Smooth muscle cell (in vitro differentiated cells): ENCODE measurements around the gene PRUNE2. TPM values are rescaled to one million over a fixed set of nuclear protein-coding genes. Genes with fewer than 3 reads are reported as not detected.

ENCODE experiments used
- DNase-seq: peaks from one replicate; lab custom pipeline; 2025; ENCODE audit not compliant: unreplicated experiment; lab: John Stamatoyannopoulos, UW
- H2AFZ ChIP-seq: fragments of 200-600 bp; sonication (generic); 2 replicates; pipeline ENCODE4 v1.6.0; 2016; ENCODE audit warnings: antibody characterized with exemption, low read depth, mild to moderate bottlenecking
- H3F3A ChIP-seq: fragments of 200-600 bp; sonication (generic); 2 replicates; pipeline ENCODE4 v1.6.0; 2017; ENCODE audit warnings: antibody characterized with exemption, low read depth
- H3K27ac ChIP-seq: fragments of 200-600 bp; sonication (generic); 2 replicates; pipeline ENCODE4 v1.5.1; 2016; ENCODE audit warnings: low read depth, mild to moderate bottlenecking
- H3K27me3 ChIP-seq: fragments of 200-600 bp; sonication (generic); 2 replicates; pipeline ENCODE4 v1.6.1; 2016; ENCODE audit warnings: low read depth, mild to moderate bottlenecking
- H3K36me3 ChIP-seq: fragments of 200-600 bp; sonication (generic); 2 replicates; pipeline ENCODE4 v1.5.1; 2016; ENCODE audit warnings: low read depth
- H3K4me1 ChIP-seq: fragments of 200-600 bp; sonication (generic); 2 replicates; pipeline ENCODE4 v1.5.1; 2016; ENCODE audit warnings: low read depth
- H3K4me2 ChIP-seq: fragments of 200-600 bp; sonication (generic); 2 replicates; pipeline ENCODE4 v1.6.0; 2016; ENCODE audit warnings: mild to moderate bottlenecking
- H3K4me3 ChIP-seq: fragments of 200-600 bp; sonication (generic); 2 replicates; pipeline ENCODE4 v1.5.1; 2016; ENCODE audit warnings: mild to moderate bottlenecking
- H3K79me2 ChIP-seq: fragments of 200-600 bp; sonication (generic); 2 replicates; pipeline ENCODE4 v1.6.0; 2016; ENCODE audit warnings: low read depth, mild to moderate bottlenecking
- H3K9ac ChIP-seq: fragments of 200-600 bp; sonication (generic); 2 replicates; pipeline ENCODE4 v1.6.0; 2016; ENCODE audit warnings: low read depth
- H3K9me3 ChIP-seq: fragments of 200-600 bp; sonication (generic); replicated peaks from 2 replicates; pipeline ENCODE4 v1.5.1; 2016; ENCODE audit warnings: low read depth
- H4K20me1 ChIP-seq: fragments of 200-600 bp; sonication (generic); 2 replicates; pipeline ENCODE4 v1.6.0; 2016; ENCODE audit warnings: low read depth
- WGBS: methylation state at CpG from one replicate; pipeline ENCODE4 v1.1.7; 2016; ENCODE audit warnings: low lambda C conversion rate; 5-methylcytosine and 5-hydroxymethylcytosine counted together
- polyA plus RNA-seq: library from polyadenylated mRNA; unstranded; fragments of >200 nt; fragmentation: Nextera tagmentation; extraction: Ambion mirVana; gene quantifications from 2 replicates; pipeline ENCODE4 v1.2.1, GENCODE V29; 2016
- total RNA-seq: library from RNA; depleted of rRNA; stranded (reverse); fragments of >200 nt; gene quantifications from 2 replicates; pipeline ENCODE4 v1.2.3, GENCODE V29; 2014
- TF ChIP-seq, protein P1 (sequence below): fragments of 200-600 bp; sonication (generic); IDR thresholded peaks from 2 replicates; pipeline ENCODE4 v1.5.1; 2017; ENCODE audit warnings: borderline replicate concordance, mild to moderate bottlenecking, antibody characterized with exemption; ENCODE audit not compliant: insufficient read depth, poor library complexity, severe bottlenecking

PRUNE2 gene
- total and polyA plus RNA-seq, 2 experiments from 2014 or later, result 0.79 to 1.9 TPM

DNA sequence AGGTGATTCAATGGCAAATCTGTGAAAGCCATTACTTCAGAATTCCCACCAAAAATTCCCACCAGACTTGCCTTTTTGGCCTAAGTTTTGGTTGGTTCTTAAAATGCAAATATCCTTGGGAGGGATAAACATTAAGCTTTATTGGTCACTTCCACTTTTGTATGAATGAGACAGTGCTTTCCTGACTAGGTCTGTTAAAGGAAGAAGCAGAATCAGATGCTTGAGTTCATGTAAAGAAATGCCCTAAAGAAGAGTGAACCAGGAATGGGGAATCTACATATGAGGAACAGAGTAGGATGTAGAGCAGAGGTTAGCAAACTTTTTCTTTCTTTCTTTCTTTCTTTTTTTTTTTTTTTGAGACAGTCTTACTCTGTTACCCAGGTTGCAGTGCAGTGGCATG is 317.6 kb downstream of the PRUNE2 start:
- H3K79me2 ChIP-seq, result no peaks in the 10 kb centered on the region
- no peak overlapping the region for H3K27ac ChIP-seq
- H3K9me3 ChIP-seq, result no peaks in the 10 kb centered on the region
- H2AFZ ChIP-seq, result no peak overlapping the region
- TF ChIP-seq, protein P1, sequence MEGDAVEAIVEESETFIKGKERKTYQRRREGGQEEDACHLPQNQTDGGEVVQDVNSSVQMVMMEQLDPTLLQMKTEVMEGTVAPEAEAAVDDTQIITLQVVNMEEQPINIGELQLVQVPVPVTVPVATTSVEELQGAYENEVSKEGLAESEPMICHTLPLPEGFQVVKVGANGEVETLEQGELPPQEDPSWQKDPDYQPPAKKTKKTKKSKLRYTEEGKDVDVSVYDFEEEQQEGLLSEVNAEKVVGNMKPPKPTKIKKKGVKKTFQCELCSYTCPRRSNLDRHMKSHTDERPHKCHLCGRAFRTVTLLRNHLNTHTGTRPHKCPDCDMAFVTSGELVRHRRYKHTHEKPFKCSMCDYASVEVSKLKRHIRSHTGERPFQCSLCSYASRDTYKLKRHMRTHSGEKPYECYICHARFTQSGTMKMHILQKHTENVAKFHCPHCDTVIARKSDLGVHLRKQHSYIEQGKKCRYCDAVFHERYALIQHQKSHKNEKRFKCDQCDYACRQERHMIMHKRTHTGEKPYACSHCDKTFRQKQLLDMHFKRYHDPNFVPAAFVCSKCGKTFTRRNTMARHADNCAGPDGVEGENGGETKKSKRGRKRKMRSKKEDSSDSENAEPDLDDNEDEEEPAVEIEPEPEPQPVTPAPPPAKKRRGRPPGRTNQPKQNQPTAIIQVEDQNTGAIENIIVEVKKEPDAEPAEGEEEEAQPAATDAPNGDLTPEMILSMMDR, result no peak
- H4K20me1 ChIP-seq, result no peaks in the 10 kb centered on the region
- no peaks in the 10 kb centered on the region for H3K36me3 ChIP-seq
- no peak overlapping the region for H3K4me2 ChIP-seq
- H3K4me3 ChIP-seq, result no peak overlapping the region
- peaks cover 18% of the 10 kb centered on the region for H3K4me1 ChIP-seq
- H3F3A ChIP-seq, result no peaks in the 10 kb centered on the region
- no peak for DNase-seq
- no peaks in the 10 kb centered on the region for H3K27me3 ChIP-seq
- no peak overlapping the region for H3K9ac ChIP-seq

- WGBS, result 89% methylated on average over 6 of the region's 6 CpGs
- H3K4me2 ChIP-seq, result no peak overlapping the region
- H3K27ac ChIP-seq, result no peak overlapping the region
Measured at GRCh38 chr9:76586390-76587314, 319.3 kb downstream of the PRUNE2 start.

DNA sequence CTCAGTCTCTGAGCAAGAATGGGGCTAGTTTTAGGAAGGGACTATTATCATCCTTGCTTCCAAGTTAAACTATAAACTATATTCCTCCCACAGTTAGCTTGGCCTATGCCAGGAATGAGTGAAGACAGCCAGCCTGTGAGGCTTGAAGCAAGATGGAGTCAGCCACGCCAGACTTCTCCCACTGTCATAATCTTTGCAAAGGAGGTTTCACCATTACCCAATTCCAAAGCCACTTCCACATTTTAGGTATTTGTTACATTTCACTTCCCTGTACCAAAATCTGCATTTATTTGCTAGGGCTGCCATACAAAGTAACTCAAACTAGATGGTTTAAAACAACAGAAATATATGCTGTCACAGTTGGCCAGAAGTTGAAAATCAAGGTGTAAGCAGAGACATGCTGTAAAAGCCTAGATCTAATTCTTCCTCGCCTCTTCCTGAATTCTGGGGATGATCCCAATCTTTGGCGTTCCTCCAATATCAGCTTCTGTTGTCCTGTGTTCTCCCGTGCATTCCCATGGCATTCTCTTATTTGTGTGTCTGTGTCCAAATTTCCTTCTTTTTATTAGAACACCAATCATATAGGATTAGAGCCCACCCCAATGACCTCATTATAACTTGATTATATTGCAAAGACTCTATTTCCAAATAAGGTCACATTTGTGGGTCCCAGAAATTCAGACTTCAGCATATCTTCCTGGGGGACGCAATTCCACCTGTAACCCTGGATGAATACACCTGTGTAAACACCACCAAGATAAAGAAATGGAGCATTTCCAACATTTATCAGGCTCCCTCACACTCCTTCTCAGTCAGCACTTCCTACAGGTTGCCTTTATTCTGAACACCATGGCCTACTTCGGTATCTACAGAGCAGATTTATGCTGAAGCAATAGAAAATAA is 320.2 kb downstream of the PRUNE2 start:
- TF ChIP-seq, protein P1, result no peak
- Histone ChIP-seq H3K9ac (no peak overlapping the region), H3K4me2 (no peak overlapping the region), H3K36me3 (no peaks in the 10 kb centered on the region), H2AFZ (no peak overlapping the region), H3K79me2 (no peaks in the 10 kb centered on the region), H3K4me3 (no peak overlapping the region), H3K27ac (no peak overlapping the region), H3F3A (no peaks in the 10 kb centered on the region), H3K27me3 (no peaks in the 10 kb centered on the region), H3K9me3 (no peaks in the 10 kb centered on the region), H4K20me1 (no peaks in the 10 kb centered on the region), H3K4me1 (no peaks in the 10 kb centered on the region)
- WGBS, result 96% methylated on average over 6 of the region's 6 CpGs
- no peak for DNase-seq

More at GRCh38 chr9:76586390-76587314, 319.3 kb downstream of the PRUNE2 start:
- peaks cover 3% of the 10 kb centered on the region for H3K4me1 ChIP-seq
- TF ChIP-seq, protein P1, result no peak
- DNase-seq, result no peak
- H3F3A ChIP-seq, result no peaks in the 10 kb centered on the region
- no peak overlapping the region for H3K4me3 ChIP-seq
- no peaks in the 10 kb centered on the region for H3K27me3 ChIP-seq
- H3K9me3 ChIP-seq, result no peaks in the 10 kb centered on the region
- H2AFZ ChIP-seq, result no peak overlapping the region
- no peaks in the 10 kb centered on the region for H4K20me1 ChIP-seq
- no peaks in the 10 kb centered on the region for H3K79me2 ChIP-seq
- H3K9ac ChIP-seq, result no peak overlapping the region
- H3K36me3 ChIP-seq, result no peaks in the 10 kb centered on the region
